ENCODE results near the gene ARID1B.

ARID1B gene

GRCh38 chr6:157024745-157025144 lies 247.6 kb downstream of the ARID1B start:
- no peak for TF ChIP-seq CTCF (IDR thresholded peaks at IDR 0.05; ENCODE audit: low read depth, low read length, missing control alignments)
- H3K4me3 ChIP-seq (replicated peaks; ENCODE audit: low read depth, low read length): no peak overlapping the region
- no peak for DNase-seq (ENCODE audit: extremely low read depth, low read depth)

- H3K4me3 ChIP-seq (replicated peaks; ENCODE audit: low read depth, low read length): no peak overlapping the region
- DNase-seq (ENCODE audit: extremely low read depth, low read depth): no peak
- TF ChIP-seq CTCF (IDR thresholded peaks at IDR 0.05; ENCODE audit: low read depth, low read length, missing control alignments): no peak
These were observed 248.3 kb downstream of the ARID1B start for GRCh38 chr6:157025437-157025836.

GRCh38 chr6:157029980-157030690 lies 253.0 kb downstream of the ARID1B start:
- H3K4me3 ChIP-seq (replicated peaks; ENCODE audit: low read depth, low read length): no peak overlapping the region
- no peak for DNase-seq (ENCODE audit: extremely low read depth, low read depth)
- no peak for TF ChIP-seq CTCF (IDR thresholded peaks at IDR 0.05; ENCODE audit: low read depth, low read length, missing control alignments)

DNA sequence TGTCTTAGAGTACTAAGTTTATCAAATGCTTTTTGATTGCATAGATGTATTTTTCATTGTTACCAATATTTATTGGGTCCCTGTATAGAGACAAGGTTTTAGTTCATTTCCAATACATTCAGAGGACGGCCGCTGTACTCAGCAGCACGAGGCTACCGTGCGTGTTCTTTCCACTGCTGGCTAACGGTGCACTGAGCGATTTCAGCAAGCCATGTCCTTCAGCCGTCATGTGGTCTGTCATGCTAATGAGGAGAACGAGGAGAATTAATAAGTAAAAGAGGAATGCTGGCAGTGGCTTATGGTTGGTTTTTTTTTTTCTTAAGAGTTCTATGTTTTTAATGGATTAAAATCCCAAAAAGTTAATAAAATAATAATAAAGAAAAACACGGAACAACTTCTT lies 253.6 kb downstream of the ARID1B start:
- no peak for DNase-seq (ENCODE audit: extremely low read depth, low read depth)
- no peak overlapping the region for H3K4me3 ChIP-seq (replicated peaks; ENCODE audit: low read depth, low read length)
- no peak for TF ChIP-seq CTCF (IDR thresholded peaks at IDR 0.05; ENCODE audit: low read depth, low read length, missing control alignments)

DNA sequence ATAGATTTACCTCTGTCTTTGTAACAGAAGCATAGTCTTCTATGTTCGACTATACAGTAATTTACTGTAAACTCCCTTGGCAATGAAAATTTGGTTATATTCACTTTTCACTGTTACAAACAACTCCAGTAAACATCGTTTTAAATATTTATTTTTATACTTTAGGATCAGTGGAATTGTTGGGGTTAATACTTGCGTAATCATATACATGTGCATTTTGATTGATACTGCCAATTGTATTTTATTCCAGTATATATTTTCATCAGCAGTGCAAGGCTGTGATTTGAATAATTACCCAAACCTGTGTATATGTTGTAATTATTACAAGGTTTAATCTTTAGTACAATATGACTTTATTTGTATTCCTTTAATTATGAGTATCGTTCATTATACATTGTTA lies 255.7 kb downstream of the ARID1B start:
- TF ChIP-seq CTCF (IDR thresholded peaks at IDR 0.05; ENCODE audit: low read depth, low read length, missing control alignments): no peak
- no peak for DNase-seq (ENCODE audit: extremely low read depth, low read depth)
- H3K4me3 ChIP-seq (replicated peaks; ENCODE audit: low read depth, low read length): no peak overlapping the region; the same call in 1 of the 2 replicates

GRCh38 chr6:157033428-157034140 lies 256.4 kb downstream of the ARID1B start:
- TF ChIP-seq CTCF (IDR thresholded peaks at IDR 0.05; ENCODE audit: low read depth, low read length, missing control alignments): no peak
- no peak for DNase-seq (ENCODE audit: extremely low read depth, low read depth)
- peak overlapping the region; percentile 40 for H3K4me3 ChIP-seq (replicated peaks; ENCODE audit: low read depth, low read length)
